ENCODE results near the gene DPP4.

GRCh38 chr2:161990741-161991140 lies 83.3 kb downstream of the DPP4 start:
- TF ChIP-seq CTCF (IDR thresholded peaks at IDR 0.05; ENCODE audit: low read length) (no peak), EZH2 (optimal IDR thresholded peaks at IDR 0.05; ENCODE audit: low read depth, low read length) (no peak), EZH2phosphoT487 (IDR thresholded peaks at IDR 0.05; ENCODE audit: low read length) (no peak)

Measured in MM.1S (cell line).